HepG2 (cell line): ENCODE measurements around the gene ACSS2. TPM values are rescaled to one million over a fixed set of nuclear protein-coding genes. Genes with fewer than 3 reads are reported as not detected.
A peak's percentile ranks its signal among the peaks of the same experiment; 100 is the strongest.

Experiments
- ATAC-seq: fragments of 200-7000 bp; cut with Tn5 transposase; 3 replicates; pipeline ENCODE4 v1.9.1; 2020; ENCODE audit warnings: mild to moderate bottlenecking, moderate library complexity
- BruUV-seq: library from RNA; stranded (reverse); fragments of 400-500 nt; replicated peaks from 2 replicates; lab custom pipeline; 2021; lab: Mats Ljungman, UMichigan
- CTCF ChIA-PET: fragments of 300-600 bp; formaldehyde crosslinking; extraction: SDS; loops from one replicate; lab custom pipeline; 2021; ENCODE audit warnings: low total read pairs, inconsistent platforms, low intra/inter-chr PET ratio; lab: Yijun Ruan, JAX
- POLR2A ChIA-PET: fragments of 350-600 bp; sonication (Branson Sonifier 250); formaldehyde crosslinking; loops from one replicate; lab custom pipeline; 2020; ENCODE audit warnings: antibody characterized with exemption, inconsistent platforms; lab: Yijun Ruan, JAX
- DNase-seq: peaks from one replicate; pipeline ENCODE4 v3.0.0-alpha.2; 2015; ENCODE audit warnings: low spot score
- FAIRE-seq: peaks from 3 replicates; lab custom pipeline; 2011; peaks lifted over from hg19 to GRCh38; lab: Jason Lieb, UNC
- H2AFZ ChIP-seq: one replicate; pipeline ENCODE4 v1.6.1; 2011; ENCODE audit warnings: low read length, inconsistent platforms
- H3K27ac ChIP-seq: fragments of 300-600 bp; 3 replicates; pipeline ENCODE4 v1.8.0; 2011; ENCODE audit warnings: mixed run types, mild to moderate bottlenecking, mixed read lengths, low read length, inconsistent platforms; ENCODE audit not compliant: insufficient read depth; ENCODE audit errors: extremely low read length
- H3K27me3 ChIP-seq, 2 experiments: fragments of 200-600 bp in 1 of 2; 2 replicates in 1 of 2; 3 replicates in 1 of 2; pipeline versions ENCODE4 v1.6.0 to v1.8.0; 2011; ENCODE audit warnings: low read length in 2 of 2, mild to moderate bottlenecking in 2 of 2, moderate library complexity in 2 of 2, inconsistent platforms in 1 of 2; ENCODE audit not compliant: insufficient read depth in 2 of 2, control insufficient read depth in 1 of 2
- H3K36me3 ChIP-seq, 2 experiments: fragments of 200-600 bp in 1 of 2; replicated peaks in 1 of 2; 2 replicates in 1 of 2; 3 replicates in 1 of 2; pipeline versions ENCODE4 v1.5.1 to v1.8.0; 2011; ENCODE audit warnings: low read length in 2 of 2, inconsistent platforms in 1 of 2; ENCODE audit not compliant: insufficient read depth in 2 of 2, control insufficient read depth in 1 of 2
- H3K4me1 ChIP-seq: 2 replicates; pipeline ENCODE4 v1.5.1; 2012; ENCODE audit warnings: low read length, inconsistent platforms; ENCODE audit not compliant: insufficient read depth
- H3K4me2 ChIP-seq: 2 replicates; pipeline ENCODE4 v1.6.0; 2011; ENCODE audit warnings: low read depth, low read length, inconsistent platforms
- H3K4me3 ChIP-seq, 3 experiments: fragments of 200-600 bp in 1 of 3; sonication (generic), shearing (Covaris generic) in 1 of 3; replicated peaks in 1 of 3; 2 replicates each; pipeline ENCODE4 v1.5.1; 2011 to 2016; ENCODE audit warnings: low read length in 3 of 3, inconsistent platforms in 2 of 3, low read depth in 2 of 3, mild to moderate bottlenecking in 2 of 3, control low read depth in 1 of 3, mixed read lengths in 1 of 3; ENCODE audit not compliant: insufficient read depth in 1 of 3
- H3K79me2 ChIP-seq: one replicate; pipeline ENCODE4 v1.6.1; 2011; ENCODE audit warnings: low read length, inconsistent platforms; ENCODE audit not compliant: insufficient read depth
- H3K9ac ChIP-seq: 2 replicates; pipeline ENCODE4 v1.6.0; 2011; ENCODE audit warnings: mild to moderate bottlenecking, low read depth, low read length, inconsistent platforms; ENCODE audit not compliant: insufficient read depth
- H3K9me3 ChIP-seq: 2 replicates; pipeline ENCODE4 v1.5.1; 2012; ENCODE audit warnings: mild to moderate bottlenecking, low read length
- H4K20me1 ChIP-seq: 2 replicates; pipeline ENCODE4 v1.6.0; 2011; ENCODE audit warnings: inconsistent platforms, mild to moderate bottlenecking, low read length, moderate library complexity; ENCODE audit not compliant: insufficient read depth
- AFF4 ChIP-seq: sonication (generic); formaldehyde crosslinking; IDR thresholded peaks from 2 replicates; pipeline ENCODE4 v1.4.0; 2020; ENCODE audit warnings: missing genetic modification reagents
- HIC2 ChIP-seq: sonication (generic); formaldehyde crosslinking; IDR thresholded peaks from 2 replicates; pipeline ENCODE4 v1.9.0; 2022; ENCODE audit warnings: low read depth, missing genetic modification reagents
- ZNF501 ChIP-seq: sonication (generic); formaldehyde crosslinking; IDR thresholded peaks from 2 replicates; pipeline ENCODE4 v1.5.1; 2020; ENCODE audit warnings: mild to moderate bottlenecking, moderate library complexity, missing genetic modification reagents
- ZNF605 ChIP-seq: sonication (generic); formaldehyde crosslinking; IDR thresholded peaks from 2 replicates; pipeline ENCODE4 v1.8.0; 2022; ENCODE audit warnings: mild to moderate bottlenecking, missing genetic modification reagents
- WGBS: methylation state at CpG from one replicate; pipeline ENCODE4 v1.1.6; 2017; ENCODE audit warnings: low lambda C conversion rate; 5-methylcytosine and 5-hydroxymethylcytosine counted together
- in situ Hi-C: cut with HindIII; loops from 2 replicates; pipeline ENCODE4 v1.10.0; 2017; ENCODE audit warnings: low pct_unique_long_range_greater_than_20kb; ENCODE audit not compliant: extremely low pct_ligation_motif_present
- intact Hi-C: fragments of 100-400 bp; cut with micrococcal nuclease; formaldehyde crosslinking; loops from one replicate; pipeline ENCODE4 v1.10.0; 2022; ENCODE audit not compliant: unreplicated experiment
- polyA plus RNA-seq, 8 experiments: library from polyadenylated mRNA; depleted of rRNA in 3 of 8; stranded (reverse) in 7 of 8; unstranded in 1 of 8; fragments of >200 nt; fragmentation: Illumina TruSeq in 4 of 8; extraction: Trizol in 4 of 8; gene quantifications; 2 replicates each; pipeline versions ENCODE4 v1.2.1 to v1.2.3, GENCODE V29; 2011 to 2016; ENCODE audit warnings: low read depth in 4 of 8, missing spikeins in 1 of 8, mixed read lengths in 1 of 8; ENCODE audit not compliant: insufficient read depth in 1 of 8
- total RNA-seq, 5 experiments: library from RNA; depleted of rRNA; stranded (reverse); fragments of >200 nt; fragmentation: Illumina TruSeq; extraction: Trizol; gene quantifications; 2 replicates each; pipeline ENCODE4 v1.2.3, GENCODE V29; 2016; ENCODE audit warnings: low read depth in 1 of 5

ACSS2 gene
- total and polyA plus RNA-seq, 2 of the 13 experiments (the other 11 are each of a cell fraction or from before 2014, with no cell fraction given), result 72.8 to 89.7 TPM

GRCh38 chr20:34904202-34904621 lies 27.8 kb downstream of the ACSS2 start (continued):
- TF ChIP-seq AFF4 (CRISPR knock-in tag), result no peak

GRCh38 chr20:34907616-34908469 lies 31.4 kb downstream of the ACSS2 start:
- no peak overlapping the region for H3K9ac ChIP-seq

More at GRCh38 chr20:34907616-34908469, 31.4 kb downstream of the ACSS2 start:
- TF ChIP-seq ZNF605 (CRISPR knock-in tag) (0 out of 2 replicates have a peak, but pooled peaks have one; percentile 33), HIC2 (no peak), ZNF501 (CRISPR knock-in tag) (0 out of 2 replicates have a peak, but pooled peaks have one; percentile 24)
- intact Hi-C loops, result no loop called here
- no TSS peak for BruUV-seq
- Histone ChIP-seq H4K20me1 (no peaks in the 10 kb centered on the region), H2AFZ (no peak overlapping the region), H3K4me2 (no peak overlapping the region), H3K27me3 (no peaks in the 10 kb centered on the region), H3K4me1 (no peaks in the 10 kb centered on the region), H3K9me3 (no peaks in the 10 kb centered on the region), H3K27ac (no peak overlapping the region), H3K4me3 (no peak overlapping the region), H3K36me3 (peaks cover 0 to 5% of the 10 kb centered on the region in 2 experiments; a peak in 1 of 5 replicates), H3K79me2 (no peaks in the 10 kb centered on the region)
- in situ Hi-C loops, result no loop called here
- ATAC-seq, result peak; percentile 25; the same call in 1 of the 3 replicates
- POLR2A ChIA-PET, result no interaction called here
- peak; percentile 26 for DNase-seq
- FAIRE-seq, result no peak
- CTCF ChIA-PET, result no interaction called here
- 71% methylated on average over 7 of the region's 7 CpGs for WGBS
